ENCODE data around the gene ATAD1. TPM values are rescaled to one million over a fixed set of nuclear protein-coding genes. Genes with fewer than 3 reads are reported as not detected.

The ATAD1 gene
- total and polyA plus RNA-seq, 2 of the 8 experiments (the other 6 are each of a cell fraction or from before 2014, with no cell fraction given) = 8.9 to 35.3 TPM

GRCh38 chr10:87816163-87816897, 1.7 kb downstream of the ATAD1 start:
- Histone ChIP-seq H2AFZ (ENCODE audit: low read length) (no peak overlapping the region), H3K4me1 (replicated peaks in 1 of 4; ENCODE audit: control insufficient read depth in 3 of 4, insufficient read depth in 4 of 4, low read length in 3 of 4) (peaks cover 0 to 3% (median 0%) of the 10 kb centered on the region in 4 experiments; a peak in 2 of 7 replicates), H2BK120ac (replicated peaks; ENCODE audit: low read depth, low read length) (no peak overlapping the region), H3K56ac (replicated peaks; ENCODE audit: insufficient read length, low read depth, low read length) (no peak overlapping the region), H4K20me1 (replicated peaks in 1 of 2; ENCODE audit: control insufficient read depth in 1 of 2, insufficient read depth in 2 of 2, low read length in 2 of 2) (no peaks in the 10 kb centered on the region), H3K9ac (replicated peaks in 1 of 4; ENCODE audit: extremely low read depth in 1 of 4, low read depth in 3 of 4, low read length in 3 of 4) (no peak overlapping the region), H3K14ac (ENCODE audit: insufficient read length) (no peak overlapping the region), H3K9me3 (ENCODE audit: insufficient read depth in 2 of 2, low read depth in 1 of 2, low read length in 1 of 2) (no peaks in the 10 kb centered on the region), H3K4me3 (ENCODE audit: extremely low read depth in 1 of 4, insufficient read depth in 2 of 4, low read depth in 3 of 4, low read length in 4 of 4) (peak overlapping the region in 3 of 4 experiments; percentile 81 to 85 (median 82); a peak in 5 of 8 replicates), H4K5ac (ENCODE audit: insufficient read length, low read depth, low read length) (no peak overlapping the region), H3K23ac (ENCODE audit: insufficient read length) (no peak overlapping the region), H2AK5ac (ENCODE audit: low read depth, low read length) (no peak overlapping the region), H3K79me2 (ENCODE audit: control insufficient read depth in 1 of 2, insufficient read depth in 2 of 2, low read length in 2 of 2) (peaks cover 10 to 60% of the 10 kb centered on the region in 2 experiments), H2BK15ac (ENCODE audit: low read length) (no peak overlapping the region), H3K23me2 (ENCODE audit: low read depth, low read length) (peaks cover 8% of the 10 kb centered on the region), H3K4ac (replicated peaks; ENCODE audit: insufficient read length, low read depth, low read length) (no peak overlapping the region), H3K18ac (ENCODE audit: extremely low read depth, low read length) (no peak overlapping the region), H3K4me2 (ENCODE audit: insufficient read depth in 1 of 2, low read depth in 2 of 2, low read length in 2 of 2) (peak overlapping the region; percentile 89 to 91), H3K36me3 (ENCODE audit: control insufficient read depth in 2 of 4, insufficient read depth in 4 of 4, low read length in 3 of 4) (peaks cover 0 to 25% (median 4%) of the 10 kb centered on the region in 4 experiments; a peak in 2 of 8 replicates), H2BK20ac (ENCODE audit: low read length) (no peak overlapping the region), H4K8ac (ENCODE audit: extremely low read depth, insufficient read depth, low read length) (no peak overlapping the region), H3K79me1 (ENCODE audit: low read depth, low read length) (no peaks in the 10 kb centered on the region), H4K91ac (replicated peaks; ENCODE audit: insufficient read length, low read length) (no peak overlapping the region), H2BK5ac (ENCODE audit: low read depth, low read length) (no peak overlapping the region), H2BK12ac (ENCODE audit: low read depth, low read length) (no peak overlapping the region), H3K27ac (ENCODE audit: low read depth, low read length) (no peak overlapping the region), H3K27me3 (replicated peaks in 1 of 4; ENCODE audit: control insufficient read depth in 3 of 4, extremely low read depth in 1 of 4, insufficient read depth in 3 of 4, low read length in 3 of 4) (no peaks in the 10 kb centered on the region)
- CTCF ChIA-PET (ENCODE audit: partially characterized antibody) = no interaction called here
- WGBS, 2 experiments (ENCODE audit: extremely low coverage in 1 of 2, insufficient coverage in 1 of 2, insufficient read length in 1 of 2, insufficient replicate concordance in 2 of 2, low coverage in 1 of 2, low lambda C conversion rate in 2 of 2, missing lambda C conversion rate in 1 of 2) = 74% methylated on average over 9 of the region's 9 CpGs; no CpG with 5 or more reads in 1 of the 2 experiments
- DNase-seq (ENCODE audit: low read depth in 1 of 2, low spot score in 2 of 2) (no peak), FAIRE-seq (no peak)
- POLR2A ChIA-PET (ENCODE audit: partially characterized antibody) = interaction anchor here (1.2 to 2.5 kb wide), 2 partner anchors 46 to 83 kb away, joined by 3 to 14 read pairs; partner anchors contain the start of genes KLLN and PTEN
- no peak for TF ChIP-seq RXRA (IDR thresholded peaks at IDR 0.05; ENCODE audit: insufficient read depth, low read depth, low read length)
- TF ChIP-seq KDM1A (IDR thresholded peaks at IDR 0.05; ENCODE audit: borderline replicate concordance, low read length) = no peak
- no peak for TF ChIP-seq E2F6 (IDR thresholded peaks at IDR 0.05)
- TF ChIP-seq POU5F1 (IDR thresholded peaks at IDR 0.05; ENCODE audit: low read depth, low read length) = no peak
- TF ChIP-seq RBBP5 (IDR thresholded peaks at IDR 0.05; ENCODE audit: borderline replicate concordance, low read depth, low read length) = no peak

Measured in H1 (cell line).